Measurements from ENCODE around the gene MAP9. TPM values are rescaled to one million over a fixed set of nuclear protein-coding genes. Genes with fewer than 3 reads are reported as not detected.
A peak's percentile ranks its signal among the peaks of the same experiment; 100 is the strongest.

MAP9 gene
- total RNA-seq, 6 donors from 2014 or later = 7.1 to 20.8 (median 10.8) TPM

DNA sequence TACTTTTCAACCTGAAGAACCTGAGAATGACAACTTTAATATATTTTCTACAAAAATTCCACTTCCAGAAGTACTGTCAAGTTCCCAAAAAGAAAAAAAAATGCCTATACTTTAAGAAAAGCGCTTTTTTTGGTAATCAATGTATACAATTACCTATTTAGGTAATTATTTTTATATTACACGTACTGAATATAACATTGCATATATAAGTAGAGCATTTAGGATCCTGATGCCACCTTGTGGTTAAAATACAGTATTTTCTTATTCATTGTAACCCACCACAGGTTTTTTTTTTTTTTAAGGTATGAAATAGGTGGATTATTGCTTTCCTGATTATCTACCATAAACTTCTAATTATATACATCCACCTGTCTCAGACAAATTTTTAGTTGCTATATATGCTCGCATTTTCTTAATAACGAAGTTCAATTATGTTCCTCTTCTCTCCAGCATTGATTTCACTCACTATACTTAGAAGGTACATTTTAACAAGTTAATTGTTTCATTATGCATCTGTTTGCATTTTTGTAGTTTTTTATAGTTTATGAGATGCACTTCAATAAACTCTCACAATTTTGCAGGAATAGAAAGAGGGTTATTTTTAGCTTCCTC, 5.2 kb downstream of the MAP9 start:
- H3K9me3 ChIP-seq = no peaks in the 10 kb centered on the region
- WGBS, 2 donors = 40 to 44% methylated on average over 4 of the region's 4 CpGs
- ATAC-seq (ENCODE audit: low FRiP score in 2 of 2) (no peak), DNase-seq (no peak)
- no peak overlapping the region for H3K4me3 ChIP-seq
- H3K27me3 ChIP-seq = no peaks in the 10 kb centered on the region
- peaks cover 2 to 12% (median 8%) of the 10 kb centered on the region in 4 donors for H3K4me1 ChIP-seq
- no peaks in the 10 kb centered on the region for H3K36me3 ChIP-seq
- no peak overlapping the region for H3K27ac ChIP-seq
- TF ChIP-seq EP300 (IDR thresholded peaks at IDR 0.05) (no peak), POLR2AphosphoS5 (IDR thresholded peaks at IDR 0.05) (no peak), POLR2A (IDR thresholded peaks at IDR 0.05) (no peak)
- TF ChIP-seq, protein P1, sequence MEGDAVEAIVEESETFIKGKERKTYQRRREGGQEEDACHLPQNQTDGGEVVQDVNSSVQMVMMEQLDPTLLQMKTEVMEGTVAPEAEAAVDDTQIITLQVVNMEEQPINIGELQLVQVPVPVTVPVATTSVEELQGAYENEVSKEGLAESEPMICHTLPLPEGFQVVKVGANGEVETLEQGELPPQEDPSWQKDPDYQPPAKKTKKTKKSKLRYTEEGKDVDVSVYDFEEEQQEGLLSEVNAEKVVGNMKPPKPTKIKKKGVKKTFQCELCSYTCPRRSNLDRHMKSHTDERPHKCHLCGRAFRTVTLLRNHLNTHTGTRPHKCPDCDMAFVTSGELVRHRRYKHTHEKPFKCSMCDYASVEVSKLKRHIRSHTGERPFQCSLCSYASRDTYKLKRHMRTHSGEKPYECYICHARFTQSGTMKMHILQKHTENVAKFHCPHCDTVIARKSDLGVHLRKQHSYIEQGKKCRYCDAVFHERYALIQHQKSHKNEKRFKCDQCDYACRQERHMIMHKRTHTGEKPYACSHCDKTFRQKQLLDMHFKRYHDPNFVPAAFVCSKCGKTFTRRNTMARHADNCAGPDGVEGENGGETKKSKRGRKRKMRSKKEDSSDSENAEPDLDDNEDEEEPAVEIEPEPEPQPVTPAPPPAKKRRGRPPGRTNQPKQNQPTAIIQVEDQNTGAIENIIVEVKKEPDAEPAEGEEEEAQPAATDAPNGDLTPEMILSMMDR (IDR thresholded peaks at IDR 0.05) = peak in 4 of 6 experiments; percentile 10 to 22 (median 14)

- 85 to 87% methylated on average over 2 of the region's 2 CpGs for WGBS, 2 donors
- no peaks in the 10 kb centered on the region for H3K4me1 ChIP-seq
- DNase-seq (no peak), ATAC-seq (ENCODE audit: low FRiP score in 2 of 2) (no peak)
- H3K9me3 ChIP-seq = no peaks in the 10 kb centered on the region
- H3K27me3 ChIP-seq = no peaks in the 10 kb centered on the region
- no peak for TF ChIP-seq POLR2AphosphoS5 (IDR thresholded peaks at IDR 0.05)
- H3K36me3 ChIP-seq = no peaks in the 10 kb centered on the region
- H3K27ac ChIP-seq = no peak overlapping the region
- no peak overlapping the region for H3K4me3 ChIP-seq
These were observed 9.2 kb downstream of the MAP9 start for GRCh38 chr4:155367608-155368007.

DNA sequence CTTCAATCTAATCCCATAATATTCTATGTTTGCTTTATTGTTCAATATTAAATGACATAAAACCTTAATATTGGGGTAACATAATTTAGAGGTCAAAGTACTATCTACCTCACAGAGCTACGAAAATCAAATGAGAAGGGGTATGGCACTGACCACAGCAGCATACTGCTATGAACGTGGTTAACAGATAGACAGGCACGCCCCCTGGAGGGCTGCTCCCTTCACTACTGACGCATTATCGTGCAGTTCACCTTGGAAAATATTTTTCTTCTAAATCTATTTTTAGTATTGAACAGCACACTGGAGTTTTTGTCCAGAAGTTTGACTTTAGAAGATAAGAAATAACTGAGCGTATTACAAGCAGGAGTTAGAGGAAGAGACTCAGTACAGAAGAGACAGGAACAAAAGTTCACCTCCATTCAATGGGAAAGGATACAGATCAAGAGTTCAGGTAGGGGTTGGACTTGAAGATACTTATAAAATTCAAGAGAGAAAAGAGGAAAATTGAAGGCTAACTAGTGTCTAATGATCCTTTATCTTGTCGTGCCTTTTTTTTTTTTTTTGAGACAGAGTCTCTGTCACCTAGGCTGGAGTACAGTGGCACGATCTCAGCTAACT, 22.7 kb downstream of the MAP9 start:
- ATAC-seq (ENCODE audit: low FRiP score in 2 of 2) (peak; percentile 67 to 90), DNase-seq (peak in 1 of 2 donors; percentile 58)
- no peaks in the 10 kb centered on the region for H3K4me1 ChIP-seq
- H3K4me3 ChIP-seq = no peak overlapping the region
- TF ChIP-seq POLR2AphosphoS5 (IDR thresholded peaks at IDR 0.05) = no peak
- TF ChIP-seq, protein P1 (IDR thresholded peaks at IDR 0.05) = peak in 5 of 6 experiments; percentile 18 to 49 (median 41)
- 36 to 44% methylated on average over 8 of the region's 8 CpGs for WGBS, 2 donors
- no peaks in the 10 kb centered on the region for H3K9me3 ChIP-seq
- peaks cover 0 to 3% (median 0%) of the 10 kb centered on the region in 4 donors for H3K36me3 ChIP-seq
- no peaks in the 10 kb centered on the region for H3K27me3 ChIP-seq
- no peak overlapping the region for H3K27ac ChIP-seq

DNA sequence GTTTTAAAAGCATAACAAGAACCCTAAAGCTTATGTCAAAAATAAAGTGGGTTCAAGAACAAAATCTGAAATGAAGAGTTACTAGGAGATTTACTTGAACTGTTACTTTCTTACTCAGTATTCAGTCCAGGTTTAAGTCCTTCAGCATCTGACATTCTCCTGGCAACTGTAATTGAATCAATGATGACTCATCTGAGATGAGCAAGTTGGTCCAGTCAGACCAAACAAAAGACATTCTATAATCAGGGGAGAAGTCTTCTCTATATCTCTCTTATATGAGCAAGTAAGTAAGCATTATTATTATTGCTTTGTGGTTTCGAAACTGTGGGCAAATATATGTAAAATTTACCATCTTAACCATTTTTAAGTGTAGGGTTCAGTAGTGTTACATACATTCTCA, 34.6 kb downstream of the MAP9 start:
- no peaks in the 10 kb centered on the region for H3K9me3 ChIP-seq
- H3K4me3 ChIP-seq = no peak overlapping the region
- no peak for DNase-seq
- H3K27ac ChIP-seq = no peak overlapping the region
- ATAC-seq (ENCODE audit: low FRiP score in 2 of 2) = no peak
- 65 to 69% methylated on average over 1 of the region's 1 CpG for WGBS, 2 donors
- TF ChIP-seq, protein P1 (IDR thresholded peaks at IDR 0.05) = no peak
- TF ChIP-seq EP300 (IDR thresholded peaks at IDR 0.05) (no peak), POLR2A (IDR thresholded peaks at IDR 0.05) (no peak), POLR2AphosphoS5 (IDR thresholded peaks at IDR 0.05) (no peak)
- H3K27me3 ChIP-seq = no peaks in the 10 kb centered on the region
- no peaks in the 10 kb centered on the region for H3K36me3 ChIP-seq
- H3K4me1 ChIP-seq = no peaks in the 10 kb centered on the region

DNA sequence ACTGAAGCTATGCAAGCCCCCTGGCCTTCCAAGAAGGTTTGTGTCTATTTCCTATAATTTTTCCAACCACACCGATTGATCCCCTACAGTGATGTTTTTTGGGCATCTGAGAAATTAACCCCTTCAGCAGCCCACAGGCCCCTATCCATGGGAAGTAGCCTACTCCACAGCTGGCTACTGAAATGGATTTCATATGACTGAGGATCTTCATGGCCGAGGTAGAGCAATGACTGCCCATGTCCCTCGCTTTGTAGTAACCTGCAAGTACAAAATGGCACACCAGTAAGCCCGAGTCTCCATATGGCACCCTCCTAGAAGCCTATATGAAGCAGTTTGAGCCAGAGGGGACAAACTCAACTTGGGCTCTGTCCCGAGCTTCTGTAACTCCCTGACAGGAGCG, 36.8 kb downstream of the MAP9 start:
- DNase-seq = no peak
- TF ChIP-seq, protein P1 (IDR thresholded peaks at IDR 0.05) = no peak
- TF ChIP-seq POLR2A (IDR thresholded peaks at IDR 0.05) = no peak
- no peaks in the 10 kb centered on the region for H3K9me3 ChIP-seq
- 78 to 85% methylated on average over 2 to 6 of the region's 6 CpGs for WGBS, 2 donors
- no peaks in the 10 kb centered on the region for H3K4me1 ChIP-seq
- no peak overlapping the region for H3K4me3 ChIP-seq
- no peaks in the 10 kb centered on the region for H3K27me3 ChIP-seq
- ATAC-seq (ENCODE audit: low FRiP score in 2 of 2) = no peak
- H3K36me3 ChIP-seq = no peaks in the 10 kb centered on the region
- H3K27ac ChIP-seq = no peak overlapping the region
